ENCODE data around the gene TBC1D8. TPM values are rescaled to one million over a fixed set of nuclear protein-coding genes. Genes with fewer than 3 reads are reported as not detected.

The TBC1D8 gene
- total and polyA plus RNA-seq, 2 donors (not counting 1 experiment from before 2014, with no cell fraction given) = 1.7 to 15.7 TPM

DNA sequence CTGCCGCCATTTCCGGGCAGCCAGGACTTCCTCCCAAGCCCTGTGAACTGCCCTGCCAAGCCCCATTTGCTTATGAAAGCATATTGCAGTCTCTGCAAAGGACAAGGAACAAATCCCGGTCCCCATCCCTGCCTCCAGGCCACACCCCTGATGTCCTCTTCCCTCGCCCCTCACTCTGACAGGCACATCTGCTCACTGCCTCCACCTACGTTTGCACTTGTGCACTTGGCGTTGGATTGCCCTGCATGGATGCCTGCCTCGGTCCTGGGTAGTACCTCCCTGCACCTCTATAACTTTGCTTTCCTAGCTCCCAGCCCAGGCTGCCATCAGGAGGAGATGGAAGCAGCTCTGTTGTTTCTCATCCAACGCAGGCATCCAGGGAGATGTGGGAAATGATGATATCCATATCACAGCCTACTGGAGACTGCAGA lies 168.7 kb downstream of the TBC1D8 start:
- 90% methylated on average over 7 of the region's 8 CpGs for WGBS (ENCODE audit: insufficient coverage)
- ATAC-seq (ENCODE audit: low read depth) (no peak), DNase-seq (no peak)
- Mint-ChIP-seq H3K4me3 (no peak overlapping the region), H3K9me3 (ENCODE audit: insufficient read depth) (no peaks in the 10 kb centered on the region), H3K4me1 (peaks cover 9% of the 10 kb centered on the region), H3K27ac (no peak overlapping the region), H3K27me3 (peaks cover 13% of the 10 kb centered on the region)
- H3K27ac ChIP-seq (ENCODE audit: low read length in 2 of 2) = no peak overlapping the region
- H2AFZ ChIP-seq (ENCODE audit: insufficient read depth, low read depth, low read length, poor library complexity, severe bottlenecking) = no peak overlapping the region
- no peak overlapping the region for H3K4me3 ChIP-seq (ENCODE audit: control extremely low read depth in 1 of 5, extremely low read depth in 1 of 5, insufficient read depth in 1 of 5, low read depth in 2 of 5, low read length in 4 of 5)
- H3K27me3 ChIP-seq (replicated peaks in 1 of 4; ENCODE audit: control extremely low read depth in 1 of 4, control insufficient read depth in 3 of 4, insufficient read depth in 4 of 4, low read length in 3 of 4) = peaks cover 0 to 7% (median 4%) of the 10 kb centered on the region in 4 experiments
- ChIA-PET POLR2A (no interaction called here), CTCF (interaction anchor here (1.1 to 2.3 kb wide), 6 partner anchors 9 to 720 kb away, joined by 3 to 12 read pairs (median 4); no protein-coding TSS in a partner anchor)
- intact Hi-C loops (cut with micrococcal nuclease) = no loop called here
- H4K20me1 ChIP-seq (ENCODE audit: control insufficient read depth, insufficient read depth, low read length, poor library complexity, severe bottlenecking) = no peaks in the 10 kb centered on the region
- TF ChIP-seq, protein P1, sequence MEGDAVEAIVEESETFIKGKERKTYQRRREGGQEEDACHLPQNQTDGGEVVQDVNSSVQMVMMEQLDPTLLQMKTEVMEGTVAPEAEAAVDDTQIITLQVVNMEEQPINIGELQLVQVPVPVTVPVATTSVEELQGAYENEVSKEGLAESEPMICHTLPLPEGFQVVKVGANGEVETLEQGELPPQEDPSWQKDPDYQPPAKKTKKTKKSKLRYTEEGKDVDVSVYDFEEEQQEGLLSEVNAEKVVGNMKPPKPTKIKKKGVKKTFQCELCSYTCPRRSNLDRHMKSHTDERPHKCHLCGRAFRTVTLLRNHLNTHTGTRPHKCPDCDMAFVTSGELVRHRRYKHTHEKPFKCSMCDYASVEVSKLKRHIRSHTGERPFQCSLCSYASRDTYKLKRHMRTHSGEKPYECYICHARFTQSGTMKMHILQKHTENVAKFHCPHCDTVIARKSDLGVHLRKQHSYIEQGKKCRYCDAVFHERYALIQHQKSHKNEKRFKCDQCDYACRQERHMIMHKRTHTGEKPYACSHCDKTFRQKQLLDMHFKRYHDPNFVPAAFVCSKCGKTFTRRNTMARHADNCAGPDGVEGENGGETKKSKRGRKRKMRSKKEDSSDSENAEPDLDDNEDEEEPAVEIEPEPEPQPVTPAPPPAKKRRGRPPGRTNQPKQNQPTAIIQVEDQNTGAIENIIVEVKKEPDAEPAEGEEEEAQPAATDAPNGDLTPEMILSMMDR (IDR thresholded peaks at IDR 0.05) = no peak
- no peak for TF ChIP-seq EZH2 (IDR thresholded peaks at IDR 0.05; ENCODE audit: borderline replicate concordance, insufficient read depth, low read depth, low read length, poor library complexity, severe bottlenecking)
- peaks cover 0 to 2% of the 10 kb centered on the region in 2 donors for H3K4me1 ChIP-seq (ENCODE audit: control insufficient read depth in 2 of 2, insufficient read depth in 2 of 2, low read length in 2 of 2)
- H3K4me2 ChIP-seq (replicated peaks; ENCODE audit: low read depth, low read length, poor library complexity, severe bottlenecking) = no peak overlapping the region
- H3K9ac ChIP-seq (ENCODE audit: low read length) = no peak overlapping the region
- no peaks in the 10 kb centered on the region for H3K79me2 ChIP-seq (ENCODE audit: control insufficient read depth, insufficient read depth, low read length)
- H3K36me3 ChIP-seq (replicated peaks in 1 of 2; ENCODE audit: control extremely low read depth in 1 of 2, control insufficient read depth in 1 of 2, extremely low read depth in 1 of 2, insufficient read depth in 2 of 2, low read length in 1 of 2) = no peaks in the 10 kb centered on the region
- H3K9me3 ChIP-seq (ENCODE audit: control extremely low read depth in 1 of 3, control insufficient read depth in 2 of 3, insufficient read depth in 1 of 3, low read length in 2 of 3) = no peaks in the 10 kb centered on the region

DNA sequence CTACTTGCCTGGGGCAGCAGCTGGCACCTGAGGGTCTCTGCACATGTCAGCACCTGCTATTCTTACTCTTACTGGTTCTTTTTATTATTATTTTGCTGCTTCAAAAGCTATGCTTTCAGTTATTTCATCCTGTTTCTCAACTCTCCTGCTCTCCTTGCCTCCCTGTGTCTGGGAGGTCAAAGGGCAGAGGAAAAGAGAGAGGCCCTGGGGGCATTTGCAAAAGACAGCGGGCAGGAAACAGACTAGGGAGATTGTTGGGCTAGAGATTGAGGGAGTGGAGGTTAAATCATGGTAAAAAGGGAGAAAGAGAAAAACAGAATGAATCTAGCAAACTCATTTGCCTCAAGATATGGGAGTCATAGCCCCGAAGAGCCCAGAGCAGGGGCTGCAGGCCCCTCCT lies 170.2 kb downstream of the TBC1D8 start:
- TF ChIP-seq, protein P1 (IDR thresholded peaks at IDR 0.05) = no peak
- no peak for TF ChIP-seq EZH2 (IDR thresholded peaks at IDR 0.05; ENCODE audit: borderline replicate concordance, insufficient read depth, low read depth, low read length, poor library complexity, severe bottlenecking)
- Mint-ChIP-seq H3K27ac (no peak overlapping the region), H3K27me3 (peaks cover 13% of the 10 kb centered on the region), H3K9me3 (ENCODE audit: insufficient read depth) (no peaks in the 10 kb centered on the region), H3K4me1 (peaks cover 21% of the 10 kb centered on the region), H3K4me3 (no peak overlapping the region)
- no peaks in the 10 kb centered on the region for H4K20me1 ChIP-seq (ENCODE audit: control insufficient read depth, insufficient read depth, low read length, poor library complexity, severe bottlenecking)
- WGBS (ENCODE audit: insufficient coverage) = no CpG with 5 or more reads among the region's 2 CpGs
- peaks cover 0 to 7% (median 4%) of the 10 kb centered on the region in 4 experiments for H3K27me3 ChIP-seq (replicated peaks in 1 of 4; ENCODE audit: control extremely low read depth in 1 of 4, control insufficient read depth in 3 of 4, insufficient read depth in 4 of 4, low read length in 3 of 4)
- no peaks in the 10 kb centered on the region for H3K79me2 ChIP-seq (ENCODE audit: control insufficient read depth, insufficient read depth, low read length)
- no peak overlapping the region for H3K4me2 ChIP-seq (replicated peaks; ENCODE audit: low read depth, low read length, poor library complexity, severe bottlenecking)
- intact Hi-C loops (cut with micrococcal nuclease) = no loop called here
- H3K4me3 ChIP-seq (ENCODE audit: control extremely low read depth in 1 of 5, extremely low read depth in 1 of 5, insufficient read depth in 1 of 5, low read depth in 2 of 5, low read length in 4 of 5) = no peak overlapping the region
- DNase-seq = no peak
- no peaks in the 10 kb centered on the region for H3K9me3 ChIP-seq (ENCODE audit: control extremely low read depth in 1 of 3, control insufficient read depth in 2 of 3, insufficient read depth in 1 of 3, low read length in 2 of 3)
- ChIA-PET CTCF (interaction anchor here (1.3 kb wide), 1 partner anchor 371 kb away, joined by 3 read pairs; no protein-coding TSS in a partner anchor), POLR2A (no interaction called here)
- H3K4me1 ChIP-seq (ENCODE audit: control insufficient read depth in 2 of 2, insufficient read depth in 2 of 2, low read length in 2 of 2) = peaks cover 11 to 15% of the 10 kb centered on the region in 2 donors
- no peak overlapping the region for H3K9ac ChIP-seq (ENCODE audit: low read length)
- no peak for ATAC-seq (ENCODE audit: low read depth)
- H3K36me3 ChIP-seq (replicated peaks in 1 of 2; ENCODE audit: control extremely low read depth in 1 of 2, control insufficient read depth in 1 of 2, extremely low read depth in 1 of 2, insufficient read depth in 2 of 2, low read length in 1 of 2) = no peaks in the 10 kb centered on the region
- no peak overlapping the region for H2AFZ ChIP-seq (ENCODE audit: insufficient read depth, low read depth, low read length, poor library complexity, severe bottlenecking)
- no peak overlapping the region for H3K27ac ChIP-seq (ENCODE audit: low read length in 2 of 2)

Data from B cell (primary cell).